GM19395 (cell line): ENCODE measurements around the gene NUAK1.

Source experiments
- ATAC-seq: cut with Tn5 transposase; IDR thresholded peaks from one replicate; pipeline ENCODE4 v1.9.1; 2021; ENCODE audit warnings: mild to moderate bottlenecking, moderate library complexity; ENCODE audit not compliant: unreplicated experiment

Gene NUAK1

GRCh38 chr12:106131676-106132075 lies 7.1 kb downstream of the NUAK1 start:
- ATAC-seq = no peak

- ATAC-seq = no peak
These were observed 8.2 kb downstream of the NUAK1 start for GRCh38 chr12:106130474-106131113.

GRCh38 chr12:106128585-106129328 lies 10.0 kb downstream of the NUAK1 start:
- no peak for ATAC-seq

- ATAC-seq = no peak
These were observed 11.2 kb downstream of the NUAK1 start for GRCh38 chr12:106127338-106128126.

GRCh38 chr12:106126441-106127337 lies 12.1 kb downstream of the NUAK1 start:
- ATAC-seq = no peak

- no peak for ATAC-seq
These were observed 13.2 kb downstream of the NUAK1 start for GRCh38 chr12:106125351-106126095.

- no peak for ATAC-seq
These were observed 15.1 kb downstream of the NUAK1 start for GRCh38 chr12:106123551-106124081.

GRCh38 chr12:106123110-106123509 lies 15.6 kb downstream of the NUAK1 start:
- ATAC-seq = no peak

- ATAC-seq = no peak
These were observed 16.8 kb downstream of the NUAK1 start for GRCh38 chr12:106122004-106122403.

GRCh38 chr12:106120519-106121105 lies 18.1 kb downstream of the NUAK1 start:
- ATAC-seq = no peak

- ATAC-seq = no peak
These were observed 19.5 kb downstream of the NUAK1 start for GRCh38 chr12:106119301-106119700.

GRCh38 chr12:106118381-106119130 lies 20.2 kb downstream of the NUAK1 start:
- no peak for ATAC-seq

- no peak for ATAC-seq
These were observed 23.3 kb downstream of the NUAK1 start for GRCh38 chr12:106115440-106115839.

GRCh38 chr12:106114447-106115068 lies 24.2 kb downstream of the NUAK1 start:
- ATAC-seq = no peak

- ATAC-seq = no peak
These were observed 24.8 kb downstream of the NUAK1 start for GRCh38 chr12:106113824-106114446.

- ATAC-seq = no peak
These were observed 25.3 kb downstream of the NUAK1 start for GRCh38 chr12:106113446-106113823.

GRCh38 chr12:106113042-106113441 lies 25.7 kb downstream of the NUAK1 start:
- no peak for ATAC-seq
